Activated naive CD8-positive, alpha-beta T cell (primary cell): ENCODE measurements around the gene BBS4.

Experiments
- H3K27ac Mint-ChIP-seq: one replicate; pipeline ENCODE4 v1.8.0; 2021; ENCODE audit warnings: mixed read lengths
- H3K27me3 Mint-ChIP-seq: one replicate; pipeline ENCODE4 v1.8.0; 2021; ENCODE audit warnings: mixed read lengths
- H3K36me3 Mint-ChIP-seq: one replicate; pipeline ENCODE4 v1.8.0; 2021; ENCODE audit warnings: mixed read lengths
- H3K4me1 Mint-ChIP-seq: one replicate; pipeline ENCODE4 v1.8.0; 2021; ENCODE audit warnings: low read depth, mixed read lengths
- H3K4me3 Mint-ChIP-seq: one replicate; pipeline ENCODE4 v1.8.0; 2021; ENCODE audit warnings: mild to moderate bottlenecking, mixed read lengths
- H3K9me3 Mint-ChIP-seq: one replicate; pipeline ENCODE4 v1.8.0; 2021; ENCODE audit warnings: low read depth, mixed read lengths

Gene BBS4

DNA sequence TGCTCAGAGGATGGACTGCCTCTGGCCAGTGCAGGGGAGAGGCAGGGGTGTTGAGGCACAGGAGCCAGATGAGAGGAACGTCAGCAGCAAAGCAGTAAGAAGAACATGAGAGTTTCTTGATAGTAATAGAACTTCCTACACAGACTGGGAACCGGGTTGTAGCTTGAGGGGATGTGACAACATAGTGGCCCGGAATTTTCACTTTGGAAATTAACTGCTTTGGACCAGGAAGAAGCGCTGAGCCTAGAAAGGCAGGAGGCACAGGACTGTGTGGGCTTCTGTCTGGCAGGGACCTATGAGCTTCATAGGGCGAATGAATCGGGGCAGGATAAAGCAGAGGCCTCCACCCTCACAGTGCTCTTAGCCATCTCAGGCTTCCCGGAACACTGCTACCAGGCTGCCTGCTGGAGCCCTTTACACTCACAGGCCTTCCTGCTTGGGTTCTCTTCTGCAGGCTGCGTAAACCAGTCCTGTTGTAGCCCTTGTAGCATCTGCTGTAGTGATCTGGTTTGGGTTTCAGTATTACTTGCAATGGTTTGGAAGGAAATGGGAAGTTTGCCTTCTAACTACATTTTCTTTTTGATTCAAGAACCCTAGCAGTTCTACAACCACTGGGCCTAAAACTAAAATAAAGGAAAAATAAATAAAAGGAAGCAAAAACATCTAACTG is 100.8 kb downstream of the BBS4 start:
- H3K4me1 Mint-ChIP-seq = peaks cover 24% of the 10 kb centered on the region

DNA sequence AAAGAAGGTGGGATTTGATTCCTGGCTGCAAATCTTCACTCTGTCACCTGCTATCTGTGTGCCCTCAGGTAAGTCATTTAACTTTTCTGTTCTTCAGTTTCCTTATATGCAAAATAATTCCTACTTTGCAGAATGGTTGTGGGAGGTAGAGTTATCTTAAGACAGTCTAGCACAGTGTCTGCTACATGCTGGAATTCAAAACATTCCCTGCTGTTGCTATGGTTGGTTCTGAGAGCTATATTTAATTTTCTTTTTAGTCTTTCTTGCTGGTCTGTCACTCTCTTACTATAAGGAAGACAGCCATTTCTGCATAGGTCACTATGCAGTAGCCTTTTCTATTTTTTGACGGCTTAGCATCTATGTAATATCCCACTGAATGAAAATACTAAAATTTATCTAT is 101.5 kb downstream of the BBS4 start:
- Mint-ChIP-seq H3K36me3 (no peaks in the 10 kb centered on the region), H3K9me3 (no peaks in the 10 kb centered on the region), H3K4me3 (no peak overlapping the region), H3K4me1 (peaks cover 21% of the 10 kb centered on the region), H3K27me3 (peaks cover 4% of the 10 kb centered on the region), H3K27ac (no peak overlapping the region)

More for the DNA sequence above, 100.8 kb downstream of the BBS4 start:
- no peak overlapping the region for H3K27ac Mint-ChIP-seq
- H3K9me3 Mint-ChIP-seq = no peaks in the 10 kb centered on the region
- H3K36me3 Mint-ChIP-seq = no peaks in the 10 kb centered on the region
- H3K4me3 Mint-ChIP-seq = no peak overlapping the region
- peaks cover 1% of the 10 kb centered on the region for H3K27me3 Mint-ChIP-seq
